Osteoblast (primary cell): ENCODE results near the gene SOX12. TPM values are rescaled to one million over a fixed set of nuclear protein-coding genes. Genes with fewer than 3 reads are reported as not detected.

ENCODE experiments used
- DNase-seq: peaks from one replicate; pipeline ENCODE4 v3.0.0; 2011; ENCODE audit warnings: low spot score, mixed read lengths; ENCODE audit not compliant: insufficient read length; ENCODE audit errors: missing footprints
- H2AFZ ChIP-seq: 2 replicates; pipeline ENCODE4 v1.6.0; 2011; ENCODE audit warnings: mild to moderate bottlenecking, low read length
- H3K27ac ChIP-seq: 2 replicates; pipeline ENCODE4 v1.5.1; 2011; ENCODE audit warnings: mild to moderate bottlenecking, low read depth, low read length, moderate library complexity
- H3K27me3 ChIP-seq: 2 replicates; pipeline ENCODE4 v1.6.0; 2012; ENCODE audit warnings: mild to moderate bottlenecking, control low read depth, inconsistent platforms, low read length, moderate library complexity; ENCODE audit not compliant: insufficient read depth
- H3K36me3 ChIP-seq: 2 replicates; pipeline ENCODE4 v1.5.1; 2011; ENCODE audit warnings: mild to moderate bottlenecking, low read length, control low read depth, moderate library complexity; ENCODE audit not compliant: insufficient read depth
- H3K4me1 ChIP-seq: 2 replicates; pipeline ENCODE4 v1.5.1; 2011; ENCODE audit warnings: mild to moderate bottlenecking, low read length, control low read depth, moderate library complexity; ENCODE audit not compliant: insufficient read depth
- H3K4me2 ChIP-seq: 2 replicates; pipeline ENCODE4 v1.6.0; 2011; ENCODE audit warnings: mild to moderate bottlenecking, low read length; ENCODE audit not compliant: insufficient read depth
- H3K4me3 ChIP-seq: fragments of 200-600 bp; sonication (generic); 3 replicates; pipeline ENCODE4 v1.5.1; 2012; ENCODE audit warnings: mild to moderate bottlenecking, low read length, inconsistent platforms; ENCODE audit not compliant: insufficient read depth
- H3K79me2 ChIP-seq: 2 replicates; pipeline ENCODE4 v1.6.0; 2012; ENCODE audit warnings: mild to moderate bottlenecking, low read length, control low read depth, inconsistent platforms; ENCODE audit not compliant: insufficient read depth
- H3K9me3 ChIP-seq: 2 replicates; pipeline ENCODE4 v1.5.1; 2011; ENCODE audit warnings: low read depth, low read length, control low read depth
- H4K20me1 ChIP-seq: 2 replicates; pipeline ENCODE4 v1.6.0; 2012; ENCODE audit warnings: mild to moderate bottlenecking, low read length, control low read depth; ENCODE audit not compliant: insufficient read depth
- total RNA-seq: library from RNA; depleted of rRNA; stranded (reverse); fragments of >200 nt; gene quantifications from 2 replicates; pipeline ENCODE4 v1.2.3, GENCODE V29; 2012
- TF ChIP-seq, protein P1 (sequence below): IDR thresholded peaks from 2 replicates; pipeline ENCODE4 v1.5.1; 2011; ENCODE audit warnings: mild to moderate bottlenecking, low read depth, low read length, moderate library complexity; ENCODE audit errors: extremely low read depth

Gene SOX12
- total RNA-seq, 1 donor = 6.9 TPM

DNA sequence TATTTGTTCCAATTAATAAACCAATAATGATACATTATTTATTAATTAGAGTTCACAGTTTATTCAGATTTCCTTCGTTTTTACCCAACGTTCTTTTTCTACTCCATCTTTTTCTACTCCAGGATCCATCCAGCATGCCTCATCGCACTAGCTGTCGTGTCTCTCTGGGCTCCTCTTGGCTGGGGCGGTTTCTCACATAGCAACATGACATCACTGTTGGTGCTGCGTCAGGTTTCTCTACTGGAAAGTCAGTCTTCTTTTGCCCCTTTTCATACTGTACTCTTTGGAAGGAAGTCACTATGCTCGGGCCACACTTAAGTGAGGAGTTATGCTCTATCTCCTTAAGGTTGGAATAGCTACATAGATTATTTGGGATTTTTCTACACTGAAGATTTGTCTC lies 13.7 kb upstream of the SOX12 start:
- Histone ChIP-seq H4K20me1 (no peaks in the 10 kb centered on the region), H3K27me3 (no peaks in the 10 kb centered on the region), H3K4me3 (no peak overlapping the region), H3K27ac (no peak overlapping the region), H3K79me2 (no peaks in the 10 kb centered on the region), H2AFZ (no peak overlapping the region), H3K36me3 (no peaks in the 10 kb centered on the region), H3K4me1 (peaks cover 19% of the 10 kb centered on the region), H3K9me3 (no peaks in the 10 kb centered on the region), H3K4me2 (no peak overlapping the region)
- DNase-seq = no peak
- TF ChIP-seq, protein P1, sequence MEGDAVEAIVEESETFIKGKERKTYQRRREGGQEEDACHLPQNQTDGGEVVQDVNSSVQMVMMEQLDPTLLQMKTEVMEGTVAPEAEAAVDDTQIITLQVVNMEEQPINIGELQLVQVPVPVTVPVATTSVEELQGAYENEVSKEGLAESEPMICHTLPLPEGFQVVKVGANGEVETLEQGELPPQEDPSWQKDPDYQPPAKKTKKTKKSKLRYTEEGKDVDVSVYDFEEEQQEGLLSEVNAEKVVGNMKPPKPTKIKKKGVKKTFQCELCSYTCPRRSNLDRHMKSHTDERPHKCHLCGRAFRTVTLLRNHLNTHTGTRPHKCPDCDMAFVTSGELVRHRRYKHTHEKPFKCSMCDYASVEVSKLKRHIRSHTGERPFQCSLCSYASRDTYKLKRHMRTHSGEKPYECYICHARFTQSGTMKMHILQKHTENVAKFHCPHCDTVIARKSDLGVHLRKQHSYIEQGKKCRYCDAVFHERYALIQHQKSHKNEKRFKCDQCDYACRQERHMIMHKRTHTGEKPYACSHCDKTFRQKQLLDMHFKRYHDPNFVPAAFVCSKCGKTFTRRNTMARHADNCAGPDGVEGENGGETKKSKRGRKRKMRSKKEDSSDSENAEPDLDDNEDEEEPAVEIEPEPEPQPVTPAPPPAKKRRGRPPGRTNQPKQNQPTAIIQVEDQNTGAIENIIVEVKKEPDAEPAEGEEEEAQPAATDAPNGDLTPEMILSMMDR = no peak

DNA sequence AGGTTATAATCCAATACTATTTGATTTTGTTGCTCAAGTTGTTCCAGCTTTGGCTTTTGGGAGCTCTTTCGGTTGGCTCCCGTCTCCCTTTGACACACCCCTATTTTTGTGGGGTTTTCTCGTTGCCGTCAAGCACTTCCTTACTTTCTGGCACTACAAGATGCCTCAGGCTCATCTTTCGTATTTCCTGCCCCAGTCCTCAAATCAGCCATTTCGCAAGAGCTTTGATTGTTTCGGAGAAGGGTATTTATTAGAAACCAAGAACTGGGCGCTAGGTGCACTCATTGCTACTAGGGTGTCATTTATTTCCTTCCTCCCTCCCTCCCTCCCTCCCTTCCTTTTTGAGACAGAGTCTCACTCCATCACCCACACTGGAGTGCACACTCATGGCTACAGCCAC lies 13.3 kb upstream of the SOX12 start:
- no peaks in the 10 kb centered on the region for H4K20me1 ChIP-seq
- no peaks in the 10 kb centered on the region for H3K36me3 ChIP-seq
- no peaks in the 10 kb centered on the region for H3K9me3 ChIP-seq
- no peak overlapping the region for H3K27ac ChIP-seq
- TF ChIP-seq, protein P1 = no peak
- H3K4me2 ChIP-seq = no peak overlapping the region
- no peaks in the 10 kb centered on the region for H3K27me3 ChIP-seq
- no peak overlapping the region for H2AFZ ChIP-seq
- peaks cover 19% of the 10 kb centered on the region for H3K4me1 ChIP-seq
- no peak for DNase-seq
- H3K79me2 ChIP-seq = no peaks in the 10 kb centered on the region
- no peak overlapping the region for H3K4me3 ChIP-seq

DNA sequence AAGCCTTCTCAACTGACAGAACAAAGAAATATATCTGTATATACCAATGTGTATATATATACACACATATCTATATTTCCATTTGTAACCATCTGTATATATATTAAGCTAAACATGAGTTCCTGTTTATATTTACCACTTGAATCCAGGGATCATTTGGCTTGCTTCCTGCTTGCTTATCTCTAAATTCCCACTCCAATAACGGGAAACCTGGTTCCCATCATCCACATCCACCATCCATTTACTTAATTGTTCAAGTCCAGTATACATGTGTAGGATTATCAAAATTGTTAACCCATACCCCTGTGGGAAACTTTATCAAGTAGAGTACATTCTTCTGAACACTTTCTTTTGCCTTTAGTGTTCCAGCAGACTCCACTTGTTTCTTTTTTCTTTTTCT lies 12.5 kb upstream of the SOX12 start:
- DNase-seq = no peak

DNA sequence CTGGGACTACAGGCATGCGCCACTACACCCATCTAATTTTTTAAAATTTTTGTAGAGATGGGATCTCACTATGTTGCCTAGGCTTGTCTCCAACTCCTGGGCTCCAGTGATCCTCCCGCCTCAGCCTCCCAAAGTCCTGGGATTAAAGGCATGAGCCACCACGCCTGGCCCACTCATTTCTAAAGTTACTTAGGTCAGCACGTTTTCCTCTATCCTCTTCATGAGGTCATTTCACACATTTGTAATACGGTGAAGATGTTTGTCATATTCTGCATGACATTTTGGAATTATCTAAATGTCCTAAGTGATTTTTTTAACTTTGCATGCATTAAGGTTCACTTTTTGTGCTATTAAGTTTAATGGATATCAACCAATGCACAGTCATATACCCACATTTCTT lies 11.9 kb upstream of the SOX12 start:
- peaks cover 19% of the 10 kb centered on the region for H3K4me1 ChIP-seq
- H3K36me3 ChIP-seq = no peaks in the 10 kb centered on the region
- no peak overlapping the region for H3K4me3 ChIP-seq
- TF ChIP-seq, protein P1 = no peak
- H3K9me3 ChIP-seq = no peaks in the 10 kb centered on the region
- no peaks in the 10 kb centered on the region for H3K27me3 ChIP-seq
- H3K27ac ChIP-seq = no peak overlapping the region
- no peak overlapping the region for H2AFZ ChIP-seq
- no peaks in the 10 kb centered on the region for H3K79me2 ChIP-seq
- H4K20me1 ChIP-seq = no peaks in the 10 kb centered on the region
- no peak for DNase-seq
- no peak overlapping the region for H3K4me2 ChIP-seq

More for the DNA sequence above, 12.5 kb upstream of the SOX12 start:
- Histone ChIP-seq H3K4me3 (no peak overlapping the region), H3K9me3 (no peaks in the 10 kb centered on the region), H3K4me1 (peaks cover 19% of the 10 kb centered on the region), H3K79me2 (no peaks in the 10 kb centered on the region), H3K27me3 (no peaks in the 10 kb centered on the region), H3K27ac (no peak overlapping the region), H3K36me3 (no peaks in the 10 kb centered on the region), H3K4me2 (no peak overlapping the region), H2AFZ (no peak overlapping the region), H4K20me1 (no peaks in the 10 kb centered on the region)
- TF ChIP-seq, protein P1 = no peak
